Endothelial cell of umbilical vein (primary cell): ENCODE results near the gene HDAC9.

Source experiments
- CTCF ChIP-seq, 2 donors: IDR thresholded peaks; 1 replicate in 1 of 2; 2 replicates in 1 of 2; pipeline ENCODE4 v1.5.1; 2011; ENCODE audit warnings: low read length in 2 of 2, mild to moderate bottlenecking in 2 of 2, moderate library complexity in 2 of 2, control low read depth in 1 of 2, inconsistent platforms in 1 of 2, low read depth in 1 of 2; ENCODE audit not compliant: insufficient read depth in 1 of 2; ENCODE audit errors: extremely low read depth in 1 of 2
- EZH2 ChIP-seq: IDR thresholded peaks from 2 replicates; pipeline ENCODE4 v1.6.1; 2012; ENCODE audit warnings: borderline replicate concordance, low read depth, mild to moderate bottlenecking, moderate library complexity, low read length, inconsistent platforms; ENCODE audit not compliant: severe bottlenecking
- FOS ChIP-seq: IDR thresholded peaks from 2 replicates; pipeline ENCODE4 v1.6.1; 2011; ENCODE audit warnings: mild to moderate bottlenecking, low read length, moderate library complexity, borderline replicate concordance; ENCODE audit not compliant: insufficient read depth
- JUN ChIP-seq: IDR thresholded peaks from 2 replicates; pipeline ENCODE4 v1.6.1; 2011; ENCODE audit warnings: borderline replicate concordance, low read depth; ENCODE audit not compliant: insufficient read length, insufficient read depth
- MAX ChIP-seq: IDR thresholded peaks from 2 replicates; pipeline ENCODE4 v1.6.1; 2011; ENCODE audit not compliant: insufficient read depth, insufficient read length
- MYC ChIP-seq: IDR thresholded peaks from one replicate; pipeline ENCODE4 v1.6.1; 2011; ENCODE audit warnings: mild to moderate bottlenecking, low read depth, low read length
- POLR2A ChIP-seq: IDR thresholded peaks from 2 replicates; pipeline ENCODE4 v1.6.1; 2012; ENCODE audit warnings: low read depth, mild to moderate bottlenecking, control low read depth, low read length
- POLR2AphosphoS5 ChIP-seq: IDR thresholded peaks from 2 replicates; pipeline ENCODE4 v1.6.1; 2012; ENCODE audit warnings: low read depth, mild to moderate bottlenecking, control low read depth, low read length, moderate library complexity; ENCODE audit not compliant: insufficient read depth

GRCh38 chr7:18626717-18627116, 131.2 kb downstream of the HDAC9 start:
- TF ChIP-seq EZH2 (no peak), CTCF (IDR thresholded peaks at IDR 0.05; ENCODE audit: extremely low read depth in 1 of 2, insufficient read depth in 1 of 2, low read depth in 1 of 2, low read length in 2 of 2) (no peak), JUN (no peak), POLR2A (no peak), POLR2AphosphoS5 (no peak), MYC (no peak), MAX (no peak), FOS (no peak)
